ENCODE measurements around the gene PNMT. TPM values are rescaled to one million over a fixed set of nuclear protein-coding genes. Genes with fewer than 3 reads are reported as not detected.

The PNMT gene
- total and polyA plus RNA-seq, 2 of the 13 experiments (the other 11 are each of a cell fraction or from before 2014, with no cell fraction given), result 0.25 TPM; not detected in 1

DNA sequence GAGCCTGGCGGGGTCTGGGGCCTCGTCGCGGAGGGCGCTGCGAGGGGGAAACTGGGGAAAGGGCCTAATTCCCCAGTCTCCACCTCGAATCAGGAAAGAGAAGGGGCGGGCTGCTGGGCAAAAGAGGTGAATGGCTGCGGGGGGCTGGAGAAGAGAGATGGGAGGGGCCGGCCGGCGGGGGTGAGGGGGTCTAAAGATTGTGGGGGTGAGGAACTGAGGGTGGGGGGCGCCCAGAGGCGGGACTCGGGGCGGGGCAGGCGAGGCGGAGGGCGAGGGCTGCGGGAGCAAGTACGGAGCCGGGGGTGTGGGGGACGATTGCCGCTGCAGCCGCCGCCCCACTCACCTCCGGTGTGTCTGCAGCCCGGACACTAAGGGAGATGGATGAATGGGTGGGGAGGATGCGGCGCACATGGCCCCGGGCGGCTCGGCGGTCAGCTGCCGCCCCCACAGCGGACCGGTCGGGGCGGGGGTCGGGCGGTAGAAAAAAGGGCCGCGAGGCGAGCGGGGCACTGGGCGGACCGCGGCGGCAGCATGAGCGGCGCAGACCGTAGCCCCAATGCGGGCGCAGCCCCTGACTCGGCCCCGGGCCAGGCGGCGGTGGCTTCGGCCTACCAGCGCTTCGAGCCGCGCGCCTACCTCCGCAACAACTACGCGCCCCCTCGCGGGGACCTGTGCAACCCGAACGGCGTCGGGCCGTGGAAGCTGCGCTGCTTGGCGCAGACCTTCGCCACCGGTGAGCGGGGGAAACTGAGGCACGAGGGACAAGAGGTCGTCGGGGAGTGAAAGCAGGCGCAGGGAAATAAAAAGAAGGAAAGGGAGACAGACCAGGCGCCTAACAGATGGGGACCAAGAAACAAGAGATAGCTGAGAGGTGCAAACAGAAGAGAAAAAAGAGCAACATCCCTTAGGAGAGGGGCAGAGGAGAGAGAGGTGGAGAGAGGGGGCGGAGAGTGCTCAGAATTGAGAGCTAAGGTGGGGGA lies at the start of gene PNMT (continued):
- TF ChIP-seq, protein P1, sequence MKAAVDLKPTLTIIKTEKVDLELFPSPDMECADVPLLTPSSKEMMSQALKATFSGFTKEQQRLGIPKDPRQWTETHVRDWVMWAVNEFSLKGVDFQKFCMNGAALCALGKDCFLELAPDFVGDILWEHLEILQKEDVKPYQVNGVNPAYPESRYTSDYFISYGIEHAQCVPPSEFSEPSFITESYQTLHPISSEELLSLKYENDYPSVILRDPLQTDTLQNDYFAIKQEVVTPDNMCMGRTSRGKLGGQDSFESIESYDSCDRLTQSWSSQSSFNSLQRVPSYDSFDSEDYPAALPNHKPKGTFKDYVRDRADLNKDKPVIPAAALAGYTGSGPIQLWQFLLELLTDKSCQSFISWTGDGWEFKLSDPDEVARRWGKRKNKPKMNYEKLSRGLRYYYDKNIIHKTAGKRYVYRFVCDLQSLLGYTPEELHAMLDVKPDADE (CRISPR knock-in tag; IDR thresholded peaks at IDR 0.05), result peak; percentile 50; the same call in 1 of the 2 replicates
- no peak for TF ChIP-seq HIVEP1 (CRISPR knock-in tag; IDR thresholded peaks at IDR 0.05)
- no peak for TF ChIP-seq FOXJ3 (CRISPR knock-in tag; IDR thresholded peaks at IDR 0.05; ENCODE audit: borderline replicate concordance)
- peak; percentile 93 for TF ChIP-seq ZNF883 (CRISPR knock-in tag; IDR thresholded peaks at IDR 0.05; ENCODE audit: not compliant biosample characterization)
- TF ChIP-seq MIER3 (CRISPR knock-in tag; IDR thresholded peaks at IDR 0.05; ENCODE audit: borderline replicate concordance), result peak; percentile 74; the same call in 1 of the 2 replicates
- TF ChIP-seq, protein P2, sequence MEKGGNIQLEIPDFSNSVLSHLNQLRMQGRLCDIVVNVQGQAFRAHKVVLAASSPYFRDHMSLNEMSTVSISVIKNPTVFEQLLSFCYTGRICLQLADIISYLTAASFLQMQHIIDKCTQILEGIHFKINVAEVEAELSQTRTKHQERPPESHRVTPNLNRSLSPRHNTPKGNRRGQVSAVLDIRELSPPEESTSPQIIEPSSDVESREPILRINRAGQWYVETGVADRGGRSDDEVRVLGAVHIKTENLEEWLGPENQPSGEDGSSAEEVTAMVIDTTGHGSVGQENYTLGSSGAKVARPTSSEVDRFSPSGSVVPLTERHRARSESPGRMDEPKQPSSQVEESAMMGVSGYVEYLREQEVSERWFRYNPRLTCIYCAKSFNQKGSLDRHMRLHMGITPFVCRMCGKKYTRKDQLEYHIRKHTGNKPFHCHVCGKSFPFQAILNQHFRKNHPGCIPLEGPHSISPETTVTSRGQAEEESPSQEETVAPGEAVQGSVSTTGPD (CRISPR knock-in tag; IDR thresholded peaks at IDR 0.05), result no peak
- no peak for TF ChIP-seq FOXK2 (IDR thresholded peaks at IDR 0.05)
- TF ChIP-seq ZSCAN29 (CRISPR knock-in tag; conservative IDR thresholded peaks at IDR 0.05), result 0 out of 2 replicates have a peak, but pooled peaks have one; percentile 56
- TF ChIP-seq JUN (CRISPR knock-in tag; IDR thresholded peaks at IDR 0.05), result peak; percentile 1; the same call in 1 of the 2 replicates
- peak; percentile 96 for TF ChIP-seq ZFY (CRISPR knock-in tag; IDR thresholded peaks at IDR 0.05)
- TF ChIP-seq MAFK (conservative IDR thresholded peaks at IDR 0.05 in 1 of 2, IDR thresholded peaks at IDR 0.05 in 1 of 2; ENCODE audit: low read length in 2 of 2), result no peak
- TF ChIP-seq ZNF75D (CRISPR knock-in tag; IDR thresholded peaks at IDR 0.05; ENCODE audit: borderline replicate concordance), result no peak
- TF ChIP-seq WIZ (CRISPR knock-in tag; IDR thresholded peaks at IDR 0.05), result no peak
- TF ChIP-seq, protein P3, sequence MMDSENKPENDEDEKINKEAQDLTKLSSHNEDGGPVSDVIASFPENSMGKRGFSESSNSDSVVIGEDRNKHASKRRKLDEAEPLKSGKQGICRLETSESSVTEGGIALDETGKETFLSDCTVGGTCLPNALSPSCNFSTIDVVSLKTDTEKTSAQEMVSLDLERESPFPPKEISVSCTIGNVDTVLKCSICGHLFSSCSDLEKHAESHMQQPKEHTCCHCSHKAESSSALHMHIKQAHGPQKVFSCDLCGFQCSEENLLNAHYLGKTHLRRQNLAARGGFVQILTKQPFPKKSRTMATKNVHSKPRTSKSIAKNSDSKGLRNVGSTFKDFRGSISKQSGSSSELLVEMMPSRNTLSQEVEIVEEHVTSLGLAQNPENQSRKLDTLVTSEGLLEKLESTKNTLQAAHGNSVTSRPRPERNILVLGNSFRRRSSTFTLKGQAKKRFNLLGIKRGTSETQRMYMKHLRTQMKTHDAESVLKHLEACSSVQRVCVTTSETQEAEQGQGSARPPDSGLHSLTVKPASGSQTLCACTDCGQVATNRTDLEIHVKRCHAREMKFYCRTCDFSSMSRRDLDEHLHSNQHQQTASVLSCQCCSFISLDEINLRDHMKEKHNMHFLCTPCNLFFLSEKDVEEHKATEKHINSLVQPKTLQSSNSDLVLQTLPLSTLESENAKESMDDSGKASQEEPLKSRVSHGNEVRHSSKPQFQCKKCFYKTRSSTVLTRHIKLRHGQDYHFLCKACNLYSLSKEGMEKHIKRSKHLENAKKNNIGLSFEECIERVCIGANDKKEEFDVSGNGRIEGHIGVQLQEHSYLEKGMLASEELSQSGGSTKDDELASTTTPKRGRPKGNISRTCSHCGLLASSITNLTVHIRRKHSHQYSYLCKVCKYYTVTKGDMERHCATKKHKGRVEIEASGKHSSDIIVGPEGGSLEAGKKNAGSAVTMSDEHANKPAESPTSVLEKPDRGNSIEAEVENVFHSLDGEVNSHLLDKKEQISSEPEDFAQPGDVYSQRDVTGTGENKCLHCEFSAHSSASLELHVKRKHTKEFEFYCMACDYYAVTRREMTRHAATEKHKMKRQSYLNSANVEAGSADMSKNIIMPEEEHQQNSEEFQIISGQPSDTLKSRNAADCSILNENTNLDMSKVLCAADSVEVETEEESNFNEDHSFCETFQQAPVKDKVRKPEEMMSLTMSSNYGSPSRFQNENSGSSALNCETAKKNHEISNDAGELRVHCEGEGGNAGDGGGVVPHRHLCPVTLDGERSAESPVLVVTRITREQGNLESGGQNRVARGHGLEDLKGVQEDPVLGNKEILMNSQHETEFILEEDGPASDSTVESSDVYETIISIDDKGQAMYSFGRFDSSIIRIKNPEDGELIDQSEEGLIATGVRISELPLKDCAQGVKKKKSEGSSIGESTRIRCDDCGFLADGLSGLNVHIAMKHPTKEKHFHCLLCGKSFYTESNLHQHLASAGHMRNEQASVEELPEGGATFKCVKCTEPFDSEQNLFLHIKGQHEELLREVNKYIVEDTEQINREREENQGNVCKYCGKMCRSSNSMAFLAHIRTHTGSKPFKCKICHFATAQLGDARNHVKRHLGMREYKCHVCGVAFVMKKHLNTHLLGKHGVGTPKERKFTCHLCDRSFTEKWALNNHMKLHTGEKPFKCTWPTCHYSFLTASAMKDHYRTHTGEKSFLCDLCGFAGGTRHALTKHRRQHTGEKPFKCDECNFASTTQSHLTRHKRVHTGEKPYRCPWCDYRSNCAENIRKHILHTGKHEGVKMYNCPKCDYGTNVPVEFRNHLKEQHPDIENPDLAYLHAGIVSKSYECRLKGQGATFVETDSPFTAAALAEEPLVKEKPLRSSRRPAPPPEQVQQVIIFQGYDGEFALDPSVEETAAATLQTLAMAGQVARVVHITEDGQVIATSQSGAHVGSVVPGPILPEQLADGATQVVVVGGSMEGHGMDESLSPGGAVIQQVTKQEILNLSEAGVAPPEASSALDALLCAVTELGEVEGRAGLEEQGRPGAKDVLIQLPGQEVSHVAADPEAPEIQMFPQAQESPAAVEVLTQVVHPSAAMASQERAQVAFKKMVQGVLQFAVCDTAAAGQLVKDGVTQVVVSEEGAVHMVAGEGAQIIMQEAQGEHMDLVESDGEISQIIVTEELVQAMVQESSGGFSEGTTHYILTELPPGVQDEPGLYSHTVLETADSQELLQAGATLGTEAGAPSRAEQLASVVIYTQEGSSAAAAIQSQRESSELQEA (CRISPR knock-in tag; IDR thresholded peaks at IDR 0.05; ENCODE audit: not compliant biosample characterization), result peak; percentile 73
- TF ChIP-seq SOX6 (IDR thresholded peaks at IDR 0.05), result no peak
- no peak; the same call in 1 of the 2 replicates for TF ChIP-seq SOX6 (CRISPR knock-in tag; IDR thresholded peaks at IDR 0.05)
